ENCODE measurements around the gene COG3. TPM values are rescaled to one million over a fixed set of nuclear protein-coding genes. Genes with fewer than 3 reads are reported as not detected.

COG3 gene
- total RNA-seq, 2 experiments from 2014 or later = 19.5 to 20.5 TPM

- POLR2A ChIA-PET = no interaction called here
- Mint-ChIP-seq H3K27ac (no peak overlapping the region), H3K4me3 (no peak overlapping the region), H3K27me3 (no peaks in the 10 kb centered on the region), H3K36me3 (peaks cover 2% of the 10 kb centered on the region), H3K4me1 (ENCODE audit: low read depth) (peaks cover 5% of the 10 kb centered on the region), H3K9me3 (no peaks in the 10 kb centered on the region)
- intact Hi-C loops (cut with micrococcal nuclease) = no loop called here
- CTCF ChIA-PET = no interaction called here
- DNase-seq = no peak
These were observed 77.1 kb downstream of the COG3 start for GRCh38 chr13:45541806-45542205.

GRCh38 chr13:45542391-45542790, 77.7 kb downstream of the COG3 start:
- ChIA-PET POLR2A (no interaction called here), CTCF (no interaction called here)
- Mint-ChIP-seq H3K4me1 (ENCODE audit: low read depth) (no peaks in the 10 kb centered on the region), H3K9me3 (no peaks in the 10 kb centered on the region), H3K27me3 (no peaks in the 10 kb centered on the region), H3K4me3 (no peak overlapping the region), H3K36me3 (no peaks in the 10 kb centered on the region), H3K27ac (no peak overlapping the region)
- intact Hi-C loops (cut with micrococcal nuclease) = no loop called here
- no peak for DNase-seq

- no peaks in the 10 kb centered on the region for H3K9me3 Mint-ChIP-seq
- H3K4me1 Mint-ChIP-seq (ENCODE audit: low read depth) = no peaks in the 10 kb centered on the region
- H3K36me3 Mint-ChIP-seq = no peaks in the 10 kb centered on the region
- ChIA-PET POLR2A (no interaction called here), CTCF (no interaction called here)
- DNase-seq = no peak
- no peak overlapping the region for H3K27ac Mint-ChIP-seq
- no peak overlapping the region for H3K4me3 Mint-ChIP-seq
- no peaks in the 10 kb centered on the region for H3K27me3 Mint-ChIP-seq
- intact Hi-C loops (cut with micrococcal nuclease) = no loop called here
These were observed 78.1 kb downstream of the COG3 start for GRCh38 chr13:45542878-45543277.

GRCh38 chr13:45544520-45544919, 79.8 kb downstream of the COG3 start:
- Mint-ChIP-seq H3K27me3 (no peaks in the 10 kb centered on the region), H3K27ac (no peak overlapping the region), H3K4me1 (ENCODE audit: low read depth) (no peaks in the 10 kb centered on the region), H3K4me3 (no peak overlapping the region), H3K36me3 (no peaks in the 10 kb centered on the region), H3K9me3 (no peaks in the 10 kb centered on the region)
- POLR2A ChIA-PET = no interaction called here
- DNase-seq = no peak
- intact Hi-C loops (cut with micrococcal nuclease) = no loop called here
- CTCF ChIA-PET = no interaction called here

GRCh38 chr13:45545686-45546409, 81.1 kb downstream of the COG3 start:
- CTCF ChIA-PET = no interaction called here
- no peaks in the 10 kb centered on the region for H3K4me1 Mint-ChIP-seq (ENCODE audit: low read depth)
- no peaks in the 10 kb centered on the region for H3K27me3 Mint-ChIP-seq
- H3K9me3 Mint-ChIP-seq = no peaks in the 10 kb centered on the region
- POLR2A ChIA-PET = no interaction called here
- intact Hi-C loops (cut with micrococcal nuclease) = no loop called here
- no peaks in the 10 kb centered on the region for H3K36me3 Mint-ChIP-seq
- H3K4me3 Mint-ChIP-seq = no peak overlapping the region
- DNase-seq = no peak
- no peak overlapping the region for H3K27ac Mint-ChIP-seq

- intact Hi-C loops (cut with micrococcal nuclease) = no loop called here
- Mint-ChIP-seq H3K27ac (no peak overlapping the region), H3K9me3 (no peaks in the 10 kb centered on the region), H3K36me3 (no peaks in the 10 kb centered on the region), H3K27me3 (no peaks in the 10 kb centered on the region), H3K4me3 (no peak overlapping the region), H3K4me1 (ENCODE audit: low read depth) (no peaks in the 10 kb centered on the region)
- ChIA-PET CTCF (no interaction called here), POLR2A (no interaction called here)
- DNase-seq = no peak
These were observed 81.6 kb downstream of the COG3 start for GRCh38 chr13:45546410-45546765.

GRCh38 chr13:45548281-45548680, 83.5 kb downstream of the COG3 start:
- Mint-ChIP-seq H3K27me3 (no peaks in the 10 kb centered on the region), H3K4me1 (ENCODE audit: low read depth) (no peaks in the 10 kb centered on the region), H3K9me3 (no peaks in the 10 kb centered on the region), H3K4me3 (no peak overlapping the region), H3K27ac (no peak overlapping the region), H3K36me3 (no peaks in the 10 kb centered on the region)
- no peak for DNase-seq
- intact Hi-C loops (cut with micrococcal nuclease) = no loop called here
- ChIA-PET CTCF (no interaction called here), POLR2A (no interaction called here)

GRCh38 chr13:45554604-45555109, 89.9 kb downstream of the COG3 start:
- H3K4me1 Mint-ChIP-seq (ENCODE audit: low read depth) = no peaks in the 10 kb centered on the region
- intact Hi-C loops (cut with micrococcal nuclease) = no loop called here
- H3K36me3 Mint-ChIP-seq = no peaks in the 10 kb centered on the region
- H3K27ac Mint-ChIP-seq = no peak overlapping the region
- no peak for DNase-seq
- ChIA-PET POLR2A (no interaction called here), CTCF (no interaction called here)
- H3K27me3 Mint-ChIP-seq = no peaks in the 10 kb centered on the region
- no peak overlapping the region for H3K4me3 Mint-ChIP-seq
- H3K9me3 Mint-ChIP-seq = no peaks in the 10 kb centered on the region

- Mint-ChIP-seq H3K4me3 (no peak overlapping the region), H3K27ac (no peak overlapping the region), H3K36me3 (no peaks in the 10 kb centered on the region), H3K4me1 (ENCODE audit: low read depth) (peaks cover 2% of the 10 kb centered on the region), H3K9me3 (peaks cover 8% of the 10 kb centered on the region), H3K27me3 (no peaks in the 10 kb centered on the region)
- intact Hi-C loops (cut with micrococcal nuclease) = no loop called here
- CTCF ChIA-PET = no interaction called here
- DNase-seq = peak; percentile 14
- POLR2A ChIA-PET = no interaction called here
These were observed 99.5 kb downstream of the COG3 start for GRCh38 chr13:45564133-45564776.

- POLR2A ChIA-PET = no interaction called here
- no peak for DNase-seq
- Mint-ChIP-seq H3K4me1 (ENCODE audit: low read depth) (peaks cover 2% of the 10 kb centered on the region), H3K4me3 (no peak overlapping the region), H3K9me3 (peaks cover 8% of the 10 kb centered on the region), H3K36me3 (no peaks in the 10 kb centered on the region), H3K27ac (no peak overlapping the region), H3K27me3 (no peaks in the 10 kb centered on the region)
- intact Hi-C loops (cut with micrococcal nuclease) = no loop called here
- CTCF ChIA-PET = no interaction called here
These were observed 100.6 kb downstream of the COG3 start for GRCh38 chr13:45565331-45565730.

- CTCF ChIA-PET = no interaction called here
- no peak for DNase-seq
- H3K9me3 Mint-ChIP-seq = no peaks in the 10 kb centered on the region
- intact Hi-C loops (cut with micrococcal nuclease) = no loop called here
- no peaks in the 10 kb centered on the region for H3K36me3 Mint-ChIP-seq
- no peak overlapping the region for H3K27ac Mint-ChIP-seq
- H3K4me1 Mint-ChIP-seq (ENCODE audit: low read depth) = no peaks in the 10 kb centered on the region
- H3K27me3 Mint-ChIP-seq = peaks cover 9% of the 10 kb centered on the region
- H3K4me3 Mint-ChIP-seq = no peak overlapping the region
- POLR2A ChIA-PET = no interaction called here
These were observed 110.5 kb downstream of the COG3 start for GRCh38 chr13:45575146-45575829.

- CTCF ChIA-PET = no interaction called here
- POLR2A ChIA-PET = no interaction called here
- H3K4me1 Mint-ChIP-seq (ENCODE audit: low read depth) = no peaks in the 10 kb centered on the region
- H3K9me3 Mint-ChIP-seq = no peaks in the 10 kb centered on the region
- no peaks in the 10 kb centered on the region for H3K36me3 Mint-ChIP-seq
- H3K4me3 Mint-ChIP-seq = no peak overlapping the region
- H3K27me3 Mint-ChIP-seq = peaks cover 7% of the 10 kb centered on the region
- intact Hi-C loops (cut with micrococcal nuclease) = no loop called here
- H3K27ac Mint-ChIP-seq = no peak overlapping the region
- no peak for DNase-seq
These were observed 111.1 kb downstream of the COG3 start for GRCh38 chr13:45575830-45576180.

GRCh38 chr13:45576466-45576865, 111.7 kb downstream of the COG3 start:
- no peak overlapping the region for H3K4me3 Mint-ChIP-seq
- no peak for DNase-seq
- no peak overlapping the region for H3K27ac Mint-ChIP-seq
- no peaks in the 10 kb centered on the region for H3K36me3 Mint-ChIP-seq
- peaks cover 6% of the 10 kb centered on the region for H3K27me3 Mint-ChIP-seq
- H3K4me1 Mint-ChIP-seq (ENCODE audit: low read depth) = no peaks in the 10 kb centered on the region
- intact Hi-C loops (cut with micrococcal nuclease) = no loop called here
- H3K9me3 Mint-ChIP-seq = no peaks in the 10 kb centered on the region
- CTCF ChIA-PET = no interaction called here
- POLR2A ChIA-PET = no interaction called here
